CD4-positive, alpha-beta T cell treated with Interleukin-6 for 4 hours (primary cell): ENCODE results near the gene CATSPER3.

Experiments
- DNase-seq: peaks from one replicate; pipeline ENCODE4 v3.0.0-alpha.2; 2020; ENCODE audit warnings: mixed read lengths

The CATSPER3 gene

GRCh38 chr5:135011355-135012032 is 43.8 kb downstream of the CATSPER3 start:
- DNase-seq: no peak

DNA sequence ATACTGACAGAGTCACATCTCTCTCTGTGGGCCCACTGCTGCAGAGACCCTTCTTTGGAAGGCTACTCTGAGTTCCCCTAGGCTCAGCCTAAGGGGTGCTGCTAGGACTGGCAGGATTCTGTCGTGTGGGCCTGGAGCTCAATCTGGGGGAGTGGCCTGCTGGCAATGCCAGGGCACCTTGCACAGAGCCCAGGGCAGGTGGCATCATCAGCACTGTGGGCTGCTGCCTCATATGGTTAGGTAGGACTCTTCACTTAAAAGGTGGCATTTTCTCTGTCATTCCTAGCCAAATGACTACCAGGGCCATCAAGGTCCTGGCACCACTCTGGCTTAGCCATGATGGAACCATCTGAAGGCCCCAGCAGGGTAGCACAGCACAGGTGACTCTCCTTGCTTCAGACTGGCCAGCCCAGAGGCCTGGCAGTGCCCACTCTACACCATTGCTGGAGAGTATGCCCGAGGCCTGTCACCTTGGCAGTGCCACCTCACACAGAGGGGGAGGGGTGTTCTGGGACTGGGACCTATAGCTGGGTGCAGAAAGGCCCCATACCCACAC is 44.4 kb downstream of the CATSPER3 start:
- no peak for DNase-seq

- DNase-seq: no peak
Measured at GRCh38 chr5:135012951-135013391, 45.3 kb downstream of the CATSPER3 start.

DNA sequence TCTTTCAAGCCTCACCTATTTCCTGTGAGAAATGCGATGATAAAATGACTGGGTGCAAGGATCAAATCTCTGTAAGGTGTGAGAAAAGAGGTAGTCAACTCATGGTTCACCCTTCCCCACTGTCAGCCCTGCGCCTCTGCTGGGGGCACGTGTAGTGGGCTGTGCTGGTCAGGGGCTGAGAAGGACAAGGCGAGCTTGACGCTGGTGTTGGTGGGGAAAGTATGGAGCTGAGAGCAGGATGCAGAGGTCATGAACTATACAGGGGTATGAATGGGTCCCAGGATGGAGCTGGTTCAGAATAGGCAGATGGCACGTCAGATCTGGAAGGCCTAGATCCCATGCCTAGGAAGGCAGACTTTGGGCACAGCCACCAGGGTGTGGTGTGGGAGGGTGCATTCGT is 45.7 kb downstream of the CATSPER3 start:
- no peak for DNase-seq

DNA sequence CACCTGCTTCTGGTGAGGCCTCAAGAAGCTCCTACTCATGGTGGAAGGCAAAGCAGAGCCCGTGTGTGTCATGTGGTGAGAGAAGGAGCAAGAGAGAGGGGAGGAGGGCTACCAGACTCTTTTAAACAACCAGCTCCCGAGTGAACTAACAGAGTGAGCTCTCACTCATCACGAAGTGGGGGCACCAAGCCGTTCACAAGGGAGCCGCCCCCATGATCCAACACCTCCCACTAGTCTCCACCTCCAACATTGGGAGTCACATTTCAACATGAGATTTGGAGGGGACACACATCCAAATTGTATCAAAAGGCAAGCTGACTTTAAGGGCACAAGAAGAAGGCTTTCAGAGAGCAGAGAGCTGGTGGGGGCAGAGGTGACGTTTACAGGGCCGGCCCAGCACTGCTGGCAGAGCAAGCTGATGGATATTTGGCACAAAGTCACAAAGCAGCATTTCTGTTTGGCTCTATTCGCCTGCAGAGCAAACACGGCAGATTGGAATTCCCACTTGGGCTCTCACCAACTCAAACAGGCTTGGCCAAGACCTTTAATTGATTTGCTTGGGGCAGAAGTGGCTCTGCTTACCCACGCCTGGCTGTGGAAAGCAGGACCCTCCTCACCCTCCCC is 46.4 kb downstream of the CATSPER3 start:
- no peak for DNase-seq

DNA sequence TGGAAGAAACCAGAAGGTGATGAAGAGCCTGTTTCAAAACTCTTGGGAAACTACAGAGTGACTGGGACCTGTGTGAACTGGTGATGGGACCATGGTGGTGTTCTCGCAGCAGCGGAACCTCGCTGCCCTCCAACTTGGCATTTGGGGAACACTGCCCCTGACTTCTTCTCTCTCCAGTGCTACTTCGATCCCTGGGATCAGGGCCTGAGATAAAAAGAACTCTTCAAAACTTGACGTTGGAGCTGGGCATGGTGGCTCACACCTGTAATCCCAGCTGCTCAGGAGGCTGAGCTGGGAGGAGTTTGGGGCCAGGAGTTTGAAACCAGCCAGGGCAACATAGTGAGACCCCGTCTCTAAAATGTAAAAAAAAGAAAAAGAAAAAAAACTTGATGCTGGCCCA is 48.2 kb downstream of the CATSPER3 start:
- DNase-seq: no peak

- no peak for DNase-seq
Measured at GRCh38 chr5:135016861-135017290, 49.2 kb downstream of the CATSPER3 start.

DNA sequence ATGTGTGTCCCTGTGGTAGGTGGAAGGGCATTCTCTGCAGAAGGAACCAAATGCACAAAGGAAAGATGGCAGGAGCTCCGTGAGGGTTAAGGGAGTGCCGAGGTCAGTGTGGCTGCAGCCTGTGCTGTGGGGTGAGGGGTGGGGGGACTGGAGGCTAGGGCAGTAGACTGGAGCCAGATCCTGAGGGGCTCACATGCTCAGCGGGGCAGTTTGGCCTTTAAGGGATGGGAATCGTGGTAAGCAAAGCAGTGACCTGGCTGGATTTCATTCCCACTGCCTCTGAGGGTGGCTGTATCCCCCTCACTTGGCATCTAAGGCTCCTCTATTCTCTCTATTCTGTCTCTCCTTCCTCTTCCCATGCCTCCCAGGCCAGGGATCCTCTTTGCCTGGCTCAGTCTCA is 50.8 kb downstream of the CATSPER3 start:
- DNase-seq: no peak

DNA sequence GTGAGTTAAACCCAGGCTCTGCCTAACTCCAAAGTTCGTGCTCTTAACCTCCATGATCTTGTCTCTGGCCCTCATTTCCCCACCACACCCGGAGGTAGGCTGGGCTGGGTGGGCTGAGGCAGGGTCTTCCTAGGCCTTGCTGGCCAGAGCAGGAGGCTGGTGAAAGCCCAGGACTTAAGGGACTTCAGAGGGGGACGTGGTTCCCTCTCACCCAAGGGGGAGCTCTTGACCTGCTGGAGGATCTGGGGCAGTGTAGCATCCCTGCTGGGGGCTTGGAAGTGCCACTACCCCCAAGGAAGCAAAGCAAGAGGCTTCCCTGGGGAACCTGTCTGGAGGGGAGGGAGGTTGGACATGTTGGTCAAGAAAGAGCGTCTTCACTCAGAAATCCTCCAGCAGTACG is 51.6 kb downstream of the CATSPER3 start:
- DNase-seq: no peak

GRCh38 chr5:135020111-135020895 is 52.6 kb downstream of the CATSPER3 start:
- DNase-seq: no peak

DNA sequence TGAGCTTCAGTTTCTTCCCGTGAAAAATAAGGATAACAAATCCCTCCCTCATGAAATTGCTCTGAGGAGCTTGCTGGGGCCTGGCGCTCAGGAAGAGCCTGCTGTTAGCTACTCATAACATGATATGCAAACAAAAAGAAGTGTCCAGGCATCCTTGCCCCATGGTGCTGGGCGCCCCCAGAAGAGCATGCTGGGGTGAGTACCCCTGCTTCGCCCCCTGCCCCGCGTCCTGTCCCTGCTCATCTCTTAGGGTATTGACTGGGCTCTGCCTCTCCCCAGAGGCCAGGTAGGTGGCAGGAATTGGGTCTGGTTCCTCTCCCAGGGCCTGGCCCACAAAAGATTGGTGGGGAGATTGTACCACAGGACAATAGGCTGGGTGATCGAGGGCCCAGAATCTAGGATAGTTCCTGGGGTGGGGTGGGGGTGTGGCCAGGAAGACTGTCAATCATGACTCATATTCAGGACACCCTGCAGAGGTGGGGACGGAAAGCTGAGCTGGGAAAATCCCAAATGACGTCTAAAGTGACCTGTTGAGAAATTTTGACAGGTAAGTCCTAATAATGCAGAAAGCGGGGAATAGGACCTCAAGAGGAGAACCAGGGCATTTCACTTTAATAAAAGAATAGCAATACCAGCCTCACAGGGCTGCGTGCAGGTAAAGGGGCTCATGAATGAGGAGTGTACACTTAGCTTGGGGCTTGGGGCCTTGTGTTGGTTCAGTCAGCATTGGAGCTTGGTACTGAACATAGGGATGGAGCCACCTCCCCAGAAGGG is 57.4 kb downstream of the CATSPER3 start:
- DNase-seq: no peak

- no peak for DNase-seq
Measured at GRCh38 chr5:135025730-135026644, 58.3 kb downstream of the CATSPER3 start.

GRCh38 chr5:135026645-135027265 is 59.0 kb downstream of the CATSPER3 start:
- DNase-seq: no peak

DNA sequence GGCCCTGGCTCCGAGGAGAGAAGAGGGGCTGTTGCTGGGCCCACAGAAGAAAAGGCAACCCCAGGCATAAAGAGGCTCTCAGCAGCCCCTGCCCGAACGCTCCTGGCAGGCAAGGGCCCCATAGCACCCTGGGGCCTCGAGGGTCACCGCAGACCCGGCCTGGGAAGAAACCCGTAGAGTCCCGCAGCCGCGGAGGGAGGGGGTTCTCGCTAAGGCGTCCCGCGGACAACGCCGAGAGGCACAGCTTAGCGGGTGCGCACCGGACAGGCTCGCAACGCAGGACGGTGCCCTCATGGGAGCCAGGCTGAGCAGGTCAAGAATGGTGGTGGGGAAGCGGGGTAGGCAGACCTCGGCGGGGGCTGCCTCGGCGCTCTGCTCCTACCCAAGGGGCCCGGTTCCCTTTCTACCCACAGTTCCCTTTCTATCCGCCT is 59.6 kb downstream of the CATSPER3 start:
- no peak for DNase-seq

- no peak for DNase-seq
Measured at GRCh38 chr5:135027697-135028615, 60.2 kb downstream of the CATSPER3 start.

GRCh38 chr5:135028791-135029476 is 61.2 kb downstream of the CATSPER3 start:
- no peak for DNase-seq

DNA sequence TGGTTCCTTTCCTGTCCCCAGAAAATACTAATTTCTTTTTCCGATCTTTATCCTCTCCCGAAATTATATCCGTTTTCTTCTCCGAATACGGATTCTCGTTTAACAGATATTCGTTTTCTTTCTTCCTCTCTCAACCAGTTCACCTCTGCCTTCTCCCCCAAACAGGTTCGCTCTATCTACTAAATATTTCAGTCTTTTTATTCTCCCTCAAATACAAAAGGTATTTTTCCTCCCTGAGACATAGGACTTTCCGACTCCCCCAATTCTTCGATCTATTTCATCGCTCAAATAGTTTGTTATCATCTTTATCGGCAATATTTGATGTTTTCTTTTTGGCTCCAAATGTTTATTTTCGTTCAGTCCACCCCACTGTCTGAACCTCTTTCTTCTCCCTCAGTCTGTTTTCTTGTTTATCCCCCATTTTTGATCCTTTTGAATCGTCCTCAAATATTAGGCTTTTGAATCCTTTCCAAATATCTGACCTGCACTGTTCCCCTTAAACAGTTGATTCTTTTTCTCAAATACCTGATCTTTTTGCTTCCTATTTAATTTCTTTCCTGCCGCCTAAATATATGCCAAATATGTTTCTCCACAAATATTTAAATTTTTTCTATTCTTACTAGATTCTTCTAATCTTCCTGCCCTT is 61.9 kb downstream of the CATSPER3 start:
- DNase-seq: no peak

- DNase-seq: no peak
Measured at GRCh38 chr5:135030123-135030955, 62.6 kb downstream of the CATSPER3 start.
